HepG2 (cell line): Measurements from ENCODE around the gene PLCG2. TPM values are rescaled to one million over a fixed set of nuclear protein-coding genes. Genes with fewer than 3 reads are reported as not detected.

Source experiments
- ATAC-seq: fragments of 200-7000 bp; cut with Tn5 transposase; 3 replicates; pipeline ENCODE4 v1.9.1; 2020; ENCODE audit warnings: mild to moderate bottlenecking, moderate library complexity
- BruUV-seq: library from RNA; stranded (reverse); fragments of 400-500 nt; replicated peaks from 2 replicates; lab custom pipeline; 2021; lab: Mats Ljungman, UMichigan
- CTCF ChIA-PET: fragments of 300-600 bp; formaldehyde crosslinking; extraction: SDS; loops from one replicate; lab custom pipeline; 2021; ENCODE audit warnings: low total read pairs, inconsistent platforms, low intra/inter-chr PET ratio; lab: Yijun Ruan, JAX
- POLR2A ChIA-PET: fragments of 350-600 bp; sonication (Branson Sonifier 250); formaldehyde crosslinking; loops from one replicate; lab custom pipeline; 2020; ENCODE audit warnings: antibody characterized with exemption, inconsistent platforms; lab: Yijun Ruan, JAX
- DNase-seq: peaks from one replicate; pipeline ENCODE4 v3.0.0-alpha.2; 2015; ENCODE audit warnings: low spot score
- FAIRE-seq: peaks from 3 replicates; lab custom pipeline; 2011; peaks lifted over from hg19 to GRCh38; lab: Jason Lieb, UNC
- H2AFZ ChIP-seq: one replicate; pipeline ENCODE4 v1.6.1; 2011; ENCODE audit warnings: low read length, inconsistent platforms
- H3K27ac ChIP-seq: fragments of 300-600 bp; 3 replicates; pipeline ENCODE4 v1.8.0; 2011; ENCODE audit warnings: mixed run types, mild to moderate bottlenecking, mixed read lengths, low read length, inconsistent platforms; ENCODE audit not compliant: insufficient read depth; ENCODE audit errors: extremely low read length
- H3K27me3 ChIP-seq, 2 experiments: fragments of 200-600 bp in 1 of 2; 2 replicates in 1 of 2; 3 replicates in 1 of 2; pipeline versions ENCODE4 v1.6.0 to v1.8.0; 2011; ENCODE audit warnings: low read length in 2 of 2, mild to moderate bottlenecking in 2 of 2, moderate library complexity in 2 of 2, inconsistent platforms in 1 of 2; ENCODE audit not compliant: insufficient read depth in 2 of 2, control insufficient read depth in 1 of 2
- H3K36me3 ChIP-seq, 2 experiments: fragments of 200-600 bp in 1 of 2; replicated peaks in 1 of 2; 2 replicates in 1 of 2; 3 replicates in 1 of 2; pipeline versions ENCODE4 v1.5.1 to v1.8.0; 2011; ENCODE audit warnings: low read length in 2 of 2, inconsistent platforms in 1 of 2; ENCODE audit not compliant: insufficient read depth in 2 of 2, control insufficient read depth in 1 of 2
- H3K4me1 ChIP-seq: 2 replicates; pipeline ENCODE4 v1.5.1; 2012; ENCODE audit warnings: low read length, inconsistent platforms; ENCODE audit not compliant: insufficient read depth
- H3K4me2 ChIP-seq: 2 replicates; pipeline ENCODE4 v1.6.0; 2011; ENCODE audit warnings: low read depth, low read length, inconsistent platforms
- H3K4me3 ChIP-seq, 3 experiments: fragments of 200-600 bp in 1 of 3; sonication (generic), shearing (Covaris generic) in 1 of 3; replicated peaks in 1 of 3; 2 replicates each; pipeline ENCODE4 v1.5.1; 2011 to 2016; ENCODE audit warnings: low read length in 3 of 3, inconsistent platforms in 2 of 3, low read depth in 2 of 3, mild to moderate bottlenecking in 2 of 3, control low read depth in 1 of 3, mixed read lengths in 1 of 3; ENCODE audit not compliant: insufficient read depth in 1 of 3
- H3K79me2 ChIP-seq: one replicate; pipeline ENCODE4 v1.6.1; 2011; ENCODE audit warnings: low read length, inconsistent platforms; ENCODE audit not compliant: insufficient read depth
- H3K9ac ChIP-seq: 2 replicates; pipeline ENCODE4 v1.6.0; 2011; ENCODE audit warnings: mild to moderate bottlenecking, low read depth, low read length, inconsistent platforms; ENCODE audit not compliant: insufficient read depth
- H3K9me3 ChIP-seq: 2 replicates; pipeline ENCODE4 v1.5.1; 2012; ENCODE audit warnings: mild to moderate bottlenecking, low read length
- H4K20me1 ChIP-seq: 2 replicates; pipeline ENCODE4 v1.6.0; 2011; ENCODE audit warnings: inconsistent platforms, mild to moderate bottlenecking, low read length, moderate library complexity; ENCODE audit not compliant: insufficient read depth
- KAT2B ChIP-seq: fragments of 150-350 bp; IDR thresholded peaks from 2 replicates; pipeline ENCODE4 v1.6.1; 2014; ENCODE audit warnings: low read depth, low read length, borderline replicate concordance
- SRF ChIP-seq: IDR thresholded peaks from 2 replicates; pipeline ENCODE4 v1.6.1; 2011; ENCODE audit warnings: mild to moderate bottlenecking, low read depth, low read length, moderate library complexity
- ZNF207 ChIP-seq: fragments of 450-650 bp; IDR thresholded peaks from 2 replicates; pipeline ENCODE4 v1.6.1; 2016; ENCODE audit warnings: antibody characterized with exemption, borderline replicate concordance
- ZNF224 ChIP-seq: sonication (generic); formaldehyde crosslinking; IDR thresholded peaks from 2 replicates; pipeline ENCODE4 v1.5.0; 2020; ENCODE audit warnings: mild to moderate bottlenecking, missing genetic modification reagents
- ZNF468 ChIP-seq: sonication (generic); formaldehyde crosslinking; IDR thresholded peaks from 2 replicates; pipeline ENCODE4 v1.8.0; 2022; ENCODE audit warnings: mild to moderate bottlenecking, moderate library complexity, missing genetic modification reagents
- ZNF567 ChIP-seq: sonication (generic); formaldehyde crosslinking; IDR thresholded peaks from 2 replicates; pipeline ENCODE4 v1.8.1; 2023; ENCODE audit warnings: mild to moderate bottlenecking, missing genetic modification reagents, borderline replicate concordance
- ZNF660 ChIP-seq: sonication (generic); formaldehyde crosslinking; IDR thresholded peaks from 2 replicates; pipeline ENCODE4 v1.5.1; 2020; ENCODE audit warnings: mild to moderate bottlenecking, low read depth, missing genetic modification reagents, borderline replicate concordance
- WGBS: methylation state at CpG from one replicate; pipeline ENCODE4 v1.1.6; 2017; ENCODE audit warnings: low lambda C conversion rate; 5-methylcytosine and 5-hydroxymethylcytosine counted together
- in situ Hi-C: cut with HindIII; loops from 2 replicates; pipeline ENCODE4 v1.10.0; 2017; ENCODE audit warnings: low pct_unique_long_range_greater_than_20kb; ENCODE audit not compliant: extremely low pct_ligation_motif_present
- intact Hi-C: fragments of 100-400 bp; cut with micrococcal nuclease; formaldehyde crosslinking; loops from one replicate; pipeline ENCODE4 v1.10.0; 2022; ENCODE audit not compliant: unreplicated experiment
- polyA plus RNA-seq, 8 experiments: library from polyadenylated mRNA; depleted of rRNA in 3 of 8; stranded (reverse) in 7 of 8; unstranded in 1 of 8; fragments of >200 nt; fragmentation: Illumina TruSeq in 4 of 8; extraction: Trizol in 4 of 8; gene quantifications; 2 replicates each; pipeline versions ENCODE4 v1.2.1 to v1.2.3, GENCODE V29; 2011 to 2016; ENCODE audit warnings: low read depth in 4 of 8, missing spikeins in 1 of 8, mixed read lengths in 1 of 8; ENCODE audit not compliant: insufficient read depth in 1 of 8
- total RNA-seq, 5 experiments: library from RNA; depleted of rRNA; stranded (reverse); fragments of >200 nt; fragmentation: Illumina TruSeq; extraction: Trizol; gene quantifications; 2 replicates each; pipeline ENCODE4 v1.2.3, GENCODE V29; 2016; ENCODE audit warnings: low read depth in 1 of 5

The PLCG2 gene
- total and polyA plus RNA-seq, 2 of the 13 experiments (the other 11 are each of a cell fraction or from before 2014, with no cell fraction given), result 0.13 to 0.18 TPM

GRCh38 chr16:81796583-81797346 is 17.7 kb downstream of the PLCG2 start:
- no peak for TF ChIP-seq ZNF207
- TF ChIP-seq ZNF660 (CRISPR knock-in tag), result no peak
- TF ChIP-seq KAT2B, result no peak
- H3K27ac ChIP-seq, result no peak overlapping the region
- no peak overlapping the region for H3K4me3 ChIP-seq
- 37% methylated on average over 10 of the region's 10 CpGs for WGBS
- CTCF ChIA-PET, result no interaction called here
- FAIRE-seq (no peak), DNase-seq (no peak), ATAC-seq (no peak)
- no peaks in the 10 kb centered on the region for H3K36me3 ChIP-seq
- intact Hi-C loops (no loop called here), in situ Hi-C loops (no loop called here)
- peaks cover 0 to 17% of the 10 kb centered on the region in 2 experiments; a peak in 2 of 5 replicates for H3K27me3 ChIP-seq
- no peak overlapping the region for H3K4me2 ChIP-seq
- no TSS peak for BruUV-seq
- no peak overlapping the region for H2AFZ ChIP-seq
- H4K20me1 ChIP-seq, result no peaks in the 10 kb centered on the region
- H3K79me2 ChIP-seq, result no peaks in the 10 kb centered on the region
- H3K9me3 ChIP-seq, result no peaks in the 10 kb centered on the region
- POLR2A ChIA-PET, result no interaction called here
- H3K9ac ChIP-seq, result no peak overlapping the region
- no peaks in the 10 kb centered on the region for H3K4me1 ChIP-seq

GRCh38 chr16:81797443-81797842 is 18.4 kb downstream of the PLCG2 start:
- TF ChIP-seq ZNF567 (CRISPR knock-in tag), result no peak
- TF ChIP-seq ZNF468, result no peak
- TF ChIP-seq ZNF224, result no peak
- TF ChIP-seq SRF, result no peak
- Histone ChIP-seq H3K27me3 (peaks cover 0 to 19% of the 10 kb centered on the region in 2 experiments; a peak in 2 of 5 replicates), H3K27ac (no peak overlapping the region), H3K9me3 (no peaks in the 10 kb centered on the region), H3K4me2 (no peak overlapping the region), H3K4me1 (no peaks in the 10 kb centered on the region), H3K9ac (no peak overlapping the region), H3K4me3 (no peak overlapping the region), H3K36me3 (no peaks in the 10 kb centered on the region), H4K20me1 (no peaks in the 10 kb centered on the region), H3K79me2 (no peaks in the 10 kb centered on the region), H2AFZ (no peak overlapping the region)
- ATAC-seq (no peak), FAIRE-seq (no peak), DNase-seq (no peak)
- no TSS peak for BruUV-seq
- 45% methylated on average over 6 of the region's 6 CpGs for WGBS
- ChIA-PET CTCF (no interaction called here), POLR2A (no interaction called here)
- in situ Hi-C loops, result no loop called here
- intact Hi-C loops, result no loop called here
